Breast epithelium (tissue), 3 donors: ENCODE measurements around the gene SLC38A6.

ENCODE experiments used
- POLR2A ChIP-seq: fragments of 450-650 bp; IDR thresholded peaks from one replicate; pipeline ENCODE4 v1.6.1; 2016; ENCODE audit warnings: antibody characterized with exemption, mild to moderate bottlenecking, moderate library complexity
- POLR2AphosphoS5 ChIP-seq, 3 donors: sonication (generic); formaldehyde crosslinking; IDR thresholded peaks; one replicate each; pipeline ENCODE4 v1.6.1; 2017; ENCODE audit warnings: antibody characterized with exemption in 3 of 3
- TF ChIP-seq, protein P1 (sequence below), 3 donors: fragments of 450-650 bp; IDR thresholded peaks; one replicate each; pipeline ENCODE4 v1.5.1; 2016 to 2017; ENCODE audit warnings: antibody characterized with exemption in 3 of 3, mild to moderate bottlenecking in 3 of 3, moderate library complexity in 3 of 3

DNA sequence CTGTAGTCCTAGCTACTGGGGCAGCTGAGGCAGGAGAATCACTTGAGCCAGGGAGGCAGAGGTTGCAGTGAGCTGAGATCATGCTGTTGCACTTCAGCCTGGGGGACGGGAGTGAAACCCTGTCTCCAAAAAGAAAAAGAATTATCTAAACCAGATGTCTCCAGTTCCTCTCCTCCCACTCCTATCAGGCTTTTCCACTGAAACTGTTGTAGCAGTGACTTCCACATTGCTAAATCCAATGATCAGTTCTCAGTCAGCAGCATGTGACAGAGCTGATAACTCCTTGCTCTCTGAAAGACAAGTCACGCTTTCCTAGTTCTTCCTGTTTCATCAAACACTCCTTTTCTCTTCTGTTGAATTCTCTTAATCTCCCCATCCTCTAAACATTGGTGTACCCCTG lies 8.6 kb downstream of the SLC38A6 start:
- TF ChIP-seq, protein P1, sequence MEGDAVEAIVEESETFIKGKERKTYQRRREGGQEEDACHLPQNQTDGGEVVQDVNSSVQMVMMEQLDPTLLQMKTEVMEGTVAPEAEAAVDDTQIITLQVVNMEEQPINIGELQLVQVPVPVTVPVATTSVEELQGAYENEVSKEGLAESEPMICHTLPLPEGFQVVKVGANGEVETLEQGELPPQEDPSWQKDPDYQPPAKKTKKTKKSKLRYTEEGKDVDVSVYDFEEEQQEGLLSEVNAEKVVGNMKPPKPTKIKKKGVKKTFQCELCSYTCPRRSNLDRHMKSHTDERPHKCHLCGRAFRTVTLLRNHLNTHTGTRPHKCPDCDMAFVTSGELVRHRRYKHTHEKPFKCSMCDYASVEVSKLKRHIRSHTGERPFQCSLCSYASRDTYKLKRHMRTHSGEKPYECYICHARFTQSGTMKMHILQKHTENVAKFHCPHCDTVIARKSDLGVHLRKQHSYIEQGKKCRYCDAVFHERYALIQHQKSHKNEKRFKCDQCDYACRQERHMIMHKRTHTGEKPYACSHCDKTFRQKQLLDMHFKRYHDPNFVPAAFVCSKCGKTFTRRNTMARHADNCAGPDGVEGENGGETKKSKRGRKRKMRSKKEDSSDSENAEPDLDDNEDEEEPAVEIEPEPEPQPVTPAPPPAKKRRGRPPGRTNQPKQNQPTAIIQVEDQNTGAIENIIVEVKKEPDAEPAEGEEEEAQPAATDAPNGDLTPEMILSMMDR (IDR thresholded peaks at IDR 0.05): no peak
- TF ChIP-seq POLR2A: no peak
- no peak for TF ChIP-seq POLR2AphosphoS5 (IDR thresholded peaks at IDR 0.05)
